Lung (tissue), 12 donors: ENCODE results near the gene DTX4. TPM values are rescaled to one million over a fixed set of nuclear protein-coding genes. Genes with fewer than 3 reads are reported as not detected.

Experiments used
- ATAC-seq: fragments of 200-7000 bp; cut with Tn5 transposase; one replicate; pipeline ENCODE4 v1.9.1; 2020; ENCODE audit warnings: moderate number of reproducible peaks; ENCODE audit not compliant: insufficient read depth, low FRiP score
- DNase-seq, 3 donors: peaks; one replicate each; pipeline ENCODE4 v3.0.0-alpha.2; 2013 to 2017
- H3K27ac ChIP-seq, 2 donors: one replicate each; pipeline ENCODE4 v1.5.1; 2013; ENCODE audit warnings: mild to moderate bottlenecking in 2 of 2, moderate library complexity in 2 of 2, control low read depth in 1 of 2, inconsistent platforms in 1 of 2, low read depth in 1 of 2, low read length in 1 of 2
- H3K27me3 ChIP-seq, 3 donors: one replicate each; pipeline ENCODE4 v1.5.1; 2013; ENCODE audit warnings: low read length in 2 of 3; ENCODE audit not compliant: control insufficient read depth in 3 of 3, insufficient read depth in 3 of 3
- H3K36me3 ChIP-seq, 4 donors: one replicate each; pipeline ENCODE4 v1.5.1; 2013; ENCODE audit warnings: low read length in 4 of 4, mild to moderate bottlenecking in 1 of 4, moderate library complexity in 1 of 4; ENCODE audit not compliant: control insufficient read depth in 4 of 4, insufficient read depth in 4 of 4
- H3K4me1 ChIP-seq, 5 donors: one replicate each; pipeline ENCODE4 v1.5.1; 2013; ENCODE audit warnings: low read length in 5 of 5, mild to moderate bottlenecking in 2 of 5, moderate library complexity in 1 of 5; ENCODE audit not compliant: control insufficient read depth in 5 of 5, insufficient read depth in 5 of 5
- H3K4me3 ChIP-seq: one replicate; pipeline ENCODE4 v1.5.1; 2013; ENCODE audit warnings: mild to moderate bottlenecking, control low read depth, moderate library complexity
- H3K9ac ChIP-seq, 2 donors: one replicate each; pipeline ENCODE4 v1.5.1; 2013; ENCODE audit warnings: low read length in 2 of 2, control low read depth in 1 of 2; ENCODE audit not compliant: insufficient read depth in 1 of 2
- H3K9me3 ChIP-seq, 4 donors: one replicate each; pipeline ENCODE4 v1.5.1; 2013; ENCODE audit warnings: low read length in 3 of 4, mild to moderate bottlenecking in 1 of 4, moderate library complexity in 1 of 4; ENCODE audit not compliant: control insufficient read depth in 4 of 4, insufficient read depth in 3 of 4
- whole genome bisulfite sequencing, 2 donors: extraction: QIAGEN DNeasy Blood & Tissue Kit; methylation state at CpG; one replicate each; pipeline ENCODE4 v1.1.7; 2013; 5-methylcytosine and 5-hydroxymethylcytosine counted together
- polyA plus RNA-seq, 2 donors: library from polyadenylated mRNA; stranded (reverse); fragments of 200-250 nt; gene quantifications; one replicate each; pipeline ENCODE4 v1.2.1, GENCODE V29; 2013
- total RNA-seq, 2 donors: library from RNA; depleted of rRNA in 1 of 2; stranded (reverse); fragments of >200 nt in 1 of 2; gene quantifications; one replicate each; pipeline ENCODE4 v1.2.1, GENCODE V29; 2014 to 2021
- TF ChIP-seq, protein P1 (sequence below): IDR thresholded peaks from 2 replicates; pipeline ENCODE4 v1.5.1; 2012; ENCODE audit warnings: mild to moderate bottlenecking; ENCODE audit errors: control extremely low read depth, extremely low read depth
- donor health status: control.
- donor health status: control.
- donor health status: Bipolar disorder and iron deficiency.
- donor health status: healthy.
- donor health status: DM: yes; HTN: yes; CAD: no.

Gene DTX4
- total and polyA plus RNA-seq, 4 donors, result 14.7 to 51.6 (median 34.8) TPM

DNA sequence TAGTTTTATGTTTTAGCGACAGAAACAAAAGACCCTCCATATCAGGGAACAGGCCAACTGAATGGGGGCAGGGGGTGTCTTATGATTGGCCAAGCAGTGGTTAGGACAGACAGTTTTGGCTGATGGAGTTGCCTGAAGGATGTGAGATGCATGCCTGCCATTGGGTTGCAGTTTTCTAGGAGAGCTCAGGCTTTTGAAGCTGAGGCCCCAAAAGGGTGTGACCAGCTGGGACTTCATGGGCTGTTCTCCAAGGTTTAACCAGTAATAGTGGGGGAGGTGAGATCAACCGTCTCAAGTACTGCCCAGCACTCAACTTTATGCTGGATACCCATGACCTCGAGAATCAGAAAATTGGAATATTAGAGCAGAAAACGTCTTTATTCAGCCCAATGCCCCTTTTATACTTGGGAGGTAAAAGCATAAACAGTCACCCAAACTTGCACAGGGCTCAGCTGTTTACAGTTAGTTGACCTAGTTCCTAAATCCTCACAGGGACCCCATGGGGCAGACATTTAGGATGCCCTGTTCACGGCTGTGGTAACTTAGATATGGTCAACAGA, 13.5 kb downstream of the DTX4 start:
- ATAC-seq, result no peak
- Histone ChIP-seq H3K4me3 (no peak overlapping the region), H3K27ac (peak overlapping the region in 1 of 2 donors; percentile 86)

DNA sequence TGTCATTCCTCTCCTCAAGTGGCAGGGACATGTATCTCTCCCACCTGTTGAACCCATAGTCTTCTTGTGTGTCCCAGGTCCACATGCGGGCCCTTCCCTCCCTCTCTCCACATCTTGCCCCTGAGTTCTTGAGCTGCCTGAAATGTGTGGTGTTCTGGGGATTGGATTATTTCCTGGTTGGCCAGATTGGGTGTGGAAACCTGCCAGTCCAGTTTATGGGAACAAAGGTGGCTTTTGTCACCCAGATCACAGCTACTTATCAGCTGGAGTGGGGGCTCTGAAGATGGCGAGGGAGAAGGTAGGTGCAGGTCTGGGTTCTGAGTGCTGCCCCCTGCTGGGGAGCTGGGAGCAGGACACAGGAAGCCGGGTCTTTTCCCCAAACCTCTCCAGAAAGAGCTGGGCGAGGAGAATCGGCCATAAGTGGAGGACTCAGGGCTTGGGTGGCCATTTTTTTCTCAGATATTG, 14.2 kb downstream of the DTX4 start:
- peak overlapping the region in 1 of 2 donors; percentile 86 for H3K27ac ChIP-seq
- peak; percentile 80 to 90 (median 87) for DNase-seq
- no peaks in the 10 kb centered on the region for H3K9me3 ChIP-seq
- TF ChIP-seq, protein P1, sequence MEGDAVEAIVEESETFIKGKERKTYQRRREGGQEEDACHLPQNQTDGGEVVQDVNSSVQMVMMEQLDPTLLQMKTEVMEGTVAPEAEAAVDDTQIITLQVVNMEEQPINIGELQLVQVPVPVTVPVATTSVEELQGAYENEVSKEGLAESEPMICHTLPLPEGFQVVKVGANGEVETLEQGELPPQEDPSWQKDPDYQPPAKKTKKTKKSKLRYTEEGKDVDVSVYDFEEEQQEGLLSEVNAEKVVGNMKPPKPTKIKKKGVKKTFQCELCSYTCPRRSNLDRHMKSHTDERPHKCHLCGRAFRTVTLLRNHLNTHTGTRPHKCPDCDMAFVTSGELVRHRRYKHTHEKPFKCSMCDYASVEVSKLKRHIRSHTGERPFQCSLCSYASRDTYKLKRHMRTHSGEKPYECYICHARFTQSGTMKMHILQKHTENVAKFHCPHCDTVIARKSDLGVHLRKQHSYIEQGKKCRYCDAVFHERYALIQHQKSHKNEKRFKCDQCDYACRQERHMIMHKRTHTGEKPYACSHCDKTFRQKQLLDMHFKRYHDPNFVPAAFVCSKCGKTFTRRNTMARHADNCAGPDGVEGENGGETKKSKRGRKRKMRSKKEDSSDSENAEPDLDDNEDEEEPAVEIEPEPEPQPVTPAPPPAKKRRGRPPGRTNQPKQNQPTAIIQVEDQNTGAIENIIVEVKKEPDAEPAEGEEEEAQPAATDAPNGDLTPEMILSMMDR, result peak; percentile 8
- ATAC-seq, result peak; percentile 63
- peaks cover 4 to 80% (median 58%) of the 10 kb centered on the region in 5 donors for H3K4me1 ChIP-seq
- no peaks in the 10 kb centered on the region for H3K27me3 ChIP-seq
- H3K9ac ChIP-seq, result peak overlapping the region in 1 of 2 donors; percentile 72
- no peak overlapping the region for H3K4me3 ChIP-seq
- WGBS, 2 donors, result 61 to 86% methylated on average over 5 of the region's 5 CpGs
- H3K36me3 ChIP-seq, result peaks cover 0 to 50% (median 32%) of the 10 kb centered on the region in 4 donors

More for the DNA sequence above, 13.5 kb downstream of the DTX4 start:
- 63 to 72% methylated on average over 5 of the region's 5 CpGs for WGBS, 2 donors
- Histone ChIP-seq H3K9ac (peak overlapping the region in 1 of 2 donors; percentile 72), H3K36me3 (peaks cover 0 to 43% (median 27%) of the 10 kb centered on the region in 4 donors), H3K4me1 (peaks cover 4 to 84% (median 58%) of the 10 kb centered on the region in 5 donors), H3K27me3 (no peaks in the 10 kb centered on the region), H3K9me3 (no peaks in the 10 kb centered on the region)
- peak; percentile 76 to 87 (median 86) for DNase-seq
- TF ChIP-seq, protein P1, result no peak

DNA sequence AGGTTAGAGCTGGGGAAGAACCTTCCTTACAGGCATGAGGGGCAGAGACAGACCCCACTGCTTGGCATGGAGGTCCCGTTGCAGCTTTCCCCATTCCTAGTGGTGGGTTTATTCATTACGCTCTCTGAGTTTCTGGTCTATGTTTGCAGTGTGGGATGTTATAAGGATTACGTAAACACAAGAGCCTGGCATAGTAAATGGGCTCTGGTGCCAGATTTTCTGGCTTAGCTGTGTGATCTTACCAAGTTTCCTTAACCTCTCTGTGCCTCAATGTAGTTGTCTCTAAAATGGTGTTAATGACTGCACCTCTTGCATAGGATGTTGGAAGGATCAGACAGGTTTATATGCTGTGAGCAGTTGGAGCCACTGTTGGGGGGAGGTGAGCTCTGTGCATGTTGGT, 15.1 kb downstream of the DTX4 start:
- no peak for ATAC-seq
- DNase-seq, result peak in 2 of 3 donors; percentile 77 to 87
- WGBS, 2 donors, result 66 to 85% methylated on average over 3 of the region's 3 CpGs
- H3K27ac ChIP-seq, result peak overlapping the region in 1 of 2 donors; percentile 86
- H3K9me3 ChIP-seq, result no peaks in the 10 kb centered on the region
- TF ChIP-seq, protein P1, result no peak
- peak overlapping the region in 1 of 2 donors; percentile 72 for H3K9ac ChIP-seq
- no peaks in the 10 kb centered on the region for H3K27me3 ChIP-seq
- H3K4me1 ChIP-seq, result peaks cover 4 to 79% (median 58%) of the 10 kb centered on the region in 5 donors
- no peak overlapping the region for H3K4me3 ChIP-seq
- peaks cover 0 to 59% (median 33%) of the 10 kb centered on the region in 4 donors for H3K36me3 ChIP-seq
